AG04450 (cell line): ENCODE results near the gene FBXO17. TPM values are rescaled to one million over a fixed set of nuclear protein-coding genes. Genes with fewer than 3 reads are reported as not detected.

Experiments used
- CTCF ChIA-PET: fragments of 300-600, 350-600 bp; formaldehyde crosslinking; extraction: SDS; loops from one replicate; lab custom pipeline; 2022; ENCODE audit warnings: antibody characterized with exemption, inconsistent platforms; lab: Charles Lee
- POLR2A ChIA-PET: fragments of 350-600 bp; formaldehyde crosslinking; extraction: SDS; loops from one replicate; lab custom pipeline; 2021; ENCODE audit warnings: antibody characterized with exemption, inconsistent platforms; lab: Yijun Ruan, JAX
- DNase-seq: peaks from one replicate; pipeline ENCODE4 v3.0.0-alpha.2; 2011; ENCODE audit warnings: low read depth, low spot score
- H3K27ac ChIP-seq: one replicate; pipeline ENCODE4 v1.5.1; 2012; ENCODE audit warnings: low read depth, low read length, control low read depth
- H3K27me3 ChIP-seq: one replicate; pipeline ENCODE4 v1.6.0; 2012; ENCODE audit warnings: low read length; ENCODE audit not compliant: control insufficient read depth, insufficient read depth
- H3K4me3 ChIP-seq: 2 replicates; pipeline ENCODE4 v1.5.1; 2011; ENCODE audit warnings: mild to moderate bottlenecking, low read depth, low read length, control low read depth
- H3K9me3 ChIP-seq: 2 replicates; pipeline ENCODE4 v1.5.1; 2012; ENCODE audit warnings: low read length; ENCODE audit not compliant: control insufficient read depth, insufficient read depth
- CTCF ChIP-seq: IDR thresholded peaks from 2 replicates; pipeline ENCODE4 v1.5.1; 2011; ENCODE audit warnings: low read depth, low read length, control low read depth, inconsistent platforms
- polyA plus RNA-seq: library from polyadenylated mRNA; depleted of rRNA; stranded (reverse); fragments of >200 nt; gene quantifications from 2 replicates; pipeline ENCODE4 v1.2.3, GENCODE V29; 2011

The FBXO17 gene
- polyA plus RNA-seq, 1 experiment: 10.8 TPM

GRCh38 chr19:39017026-39017425 lies 41.5 kb upstream of the FBXO17 start:
- Histone ChIP-seq H3K9me3 (no peaks in the 10 kb centered on the region), H3K27ac (no peak overlapping the region), H3K27me3 (peaks cover 17% of the 10 kb centered on the region), H3K4me3 (no peak overlapping the region)
- TF ChIP-seq CTCF: no peak
- DNase-seq: no peak
- ChIA-PET POLR2A (interaction anchor here (0.7 kb wide), 1 partner anchor 365 kb away, joined by 3 read pairs; no protein-coding TSS in a partner anchor), CTCF (no interaction called here)

- no peak overlapping the region for H3K4me3 ChIP-seq
- no peak for TF ChIP-seq CTCF
- CTCF ChIA-PET: no interaction called here
- DNase-seq: no peak
- no peaks in the 10 kb centered on the region for H3K9me3 ChIP-seq
- POLR2A ChIA-PET: no interaction called here
- no peak overlapping the region for H3K27ac ChIP-seq
- H3K27me3 ChIP-seq: peaks cover 19% of the 10 kb centered on the region
These were observed 38.5 kb upstream of the FBXO17 start for GRCh38 chr19:39014037-39014436.

GRCh38 chr19:39009001-39009400 lies 33.5 kb upstream of the FBXO17 start:
- TF ChIP-seq CTCF: no peak
- DNase-seq: no peak
- H3K27me3 ChIP-seq: peaks cover 26% of the 10 kb centered on the region
- ChIA-PET POLR2A (no interaction called here), CTCF (no interaction called here)
- H3K4me3 ChIP-seq: no peak overlapping the region
- no peaks in the 10 kb centered on the region for H3K9me3 ChIP-seq
- no peak overlapping the region for H3K27ac ChIP-seq

GRCh38 chr19:39008137-39008536 lies 32.6 kb upstream of the FBXO17 start:
- no peak for TF ChIP-seq CTCF
- H3K9me3 ChIP-seq: no peaks in the 10 kb centered on the region
- POLR2A ChIA-PET: no interaction called here
- CTCF ChIA-PET: no interaction called here
- no peak overlapping the region for H3K4me3 ChIP-seq
- H3K27ac ChIP-seq: no peak overlapping the region
- peaks cover 26% of the 10 kb centered on the region for H3K27me3 ChIP-seq
- DNase-seq: no peak

- no peak for DNase-seq
- Histone ChIP-seq H3K9me3 (no peaks in the 10 kb centered on the region), H3K27me3 (peaks cover 27% of the 10 kb centered on the region), H3K4me3 (no peak overlapping the region), H3K27ac (no peak overlapping the region)
- TF ChIP-seq CTCF: no peak
- ChIA-PET CTCF (no interaction called here), POLR2A (no interaction called here)
These were observed 31.6 kb upstream of the FBXO17 start for GRCh38 chr19:39007096-39007495.
